Tibial artery (tissue), 4 donors: ENCODE results near the gene RGS7.

Experiments
- DNase-seq, 2 donors: peaks; one replicate each; pipeline ENCODE4 v3.0.0-alpha.2; 2019
- H3K27ac ChIP-seq, 2 donors: fragments of 200-600 bp; sonication (generic) in 1 of 2; 1 replicate in 1 of 2; 2 replicates in 1 of 2; pipeline ENCODE4 v1.5.1; 2018 to 2019; ENCODE audit warnings: mild to moderate bottlenecking in 1 of 2
- H3K27me3 ChIP-seq, 2 donors: fragments of 200-600 bp; sonication (generic) in 1 of 2; one replicate each; pipeline versions ENCODE4 v1.5.1 to v1.6.0; 2016 to 2019
- H3K36me3 ChIP-seq, 3 donors: fragments of 200-600 bp; sonication (generic) in 2 of 3; one replicate each; pipeline ENCODE4 v1.5.1; 2016 to 2019; ENCODE audit warnings: mild to moderate bottlenecking in 2 of 3
- H3K4me1 ChIP-seq, 4 donors: fragments of 200-600 bp; sonication (generic) in 2 of 4; 1 replicate in 3 of 4; 2 replicates in 1 of 4; pipeline ENCODE4 v1.5.1; 2016 to 2019
- H3K4me3 ChIP-seq, 2 donors: fragments of 200-600 bp; sonication (generic) in 1 of 2; 1 replicate in 1 of 2; 2 replicates in 1 of 2; pipeline ENCODE4 v1.5.1; 2018 to 2019; ENCODE audit warnings: mild to moderate bottlenecking in 2 of 2
- H3K9me3 ChIP-seq, 3 donors: fragments of 200-600 bp; sonication (generic) in 1 of 3; one replicate each; pipeline ENCODE4 v1.5.1; 2016 to 2019
- intact Hi-C: fragments of 100-400 bp; cut with DNase I; formaldehyde crosslinking; loops from one replicate; pipeline ENCODE4 v1.15.0; 2023; ENCODE audit warnings: low total_unique reads
- TF ChIP-seq, protein P1 (sequence below), 2 experiments: fragments of 200-600 bp in 1 of 2; fragments of 450-650 bp in 1 of 2; IDR thresholded peaks; one replicate each; pipeline ENCODE4 v1.5.1; 2017 to 2019; ENCODE audit warnings: antibody characterized with exemption in 2 of 2, mild to moderate bottlenecking in 1 of 2, moderate library complexity in 1 of 2

RGS7 gene

DNA sequence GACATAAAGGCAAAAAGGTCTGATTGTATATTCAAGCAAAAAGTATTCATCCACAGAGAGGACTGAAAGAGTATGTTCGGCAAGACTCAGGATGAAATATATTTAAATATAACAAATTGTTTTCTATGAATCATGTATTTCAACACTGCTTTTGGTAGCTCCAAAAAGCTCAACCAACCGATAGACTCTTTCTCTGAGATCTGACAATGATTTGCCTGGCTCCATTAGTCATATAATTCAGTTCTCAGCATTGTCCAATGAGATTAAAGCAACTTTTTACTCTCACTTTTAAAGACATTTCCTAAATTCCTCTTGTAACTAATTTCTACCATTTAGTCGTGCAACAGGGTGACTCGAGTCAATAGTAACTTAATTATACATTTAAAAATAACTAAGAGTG is 426.0 kb downstream of the RGS7 start:
- H3K27ac ChIP-seq, result no peak overlapping the region
- intact Hi-C loops, result no loop called here
- H3K4me3 ChIP-seq, result no peak overlapping the region
- H3K36me3 ChIP-seq, result no peaks in the 10 kb centered on the region
- H3K4me1 ChIP-seq, result no peaks in the 10 kb centered on the region
- TF ChIP-seq, protein P1, sequence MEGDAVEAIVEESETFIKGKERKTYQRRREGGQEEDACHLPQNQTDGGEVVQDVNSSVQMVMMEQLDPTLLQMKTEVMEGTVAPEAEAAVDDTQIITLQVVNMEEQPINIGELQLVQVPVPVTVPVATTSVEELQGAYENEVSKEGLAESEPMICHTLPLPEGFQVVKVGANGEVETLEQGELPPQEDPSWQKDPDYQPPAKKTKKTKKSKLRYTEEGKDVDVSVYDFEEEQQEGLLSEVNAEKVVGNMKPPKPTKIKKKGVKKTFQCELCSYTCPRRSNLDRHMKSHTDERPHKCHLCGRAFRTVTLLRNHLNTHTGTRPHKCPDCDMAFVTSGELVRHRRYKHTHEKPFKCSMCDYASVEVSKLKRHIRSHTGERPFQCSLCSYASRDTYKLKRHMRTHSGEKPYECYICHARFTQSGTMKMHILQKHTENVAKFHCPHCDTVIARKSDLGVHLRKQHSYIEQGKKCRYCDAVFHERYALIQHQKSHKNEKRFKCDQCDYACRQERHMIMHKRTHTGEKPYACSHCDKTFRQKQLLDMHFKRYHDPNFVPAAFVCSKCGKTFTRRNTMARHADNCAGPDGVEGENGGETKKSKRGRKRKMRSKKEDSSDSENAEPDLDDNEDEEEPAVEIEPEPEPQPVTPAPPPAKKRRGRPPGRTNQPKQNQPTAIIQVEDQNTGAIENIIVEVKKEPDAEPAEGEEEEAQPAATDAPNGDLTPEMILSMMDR (IDR thresholded peaks at IDR 0.05), result no peak
- H3K9me3 ChIP-seq, result no peaks in the 10 kb centered on the region
- H3K27me3 ChIP-seq, result no peaks in the 10 kb centered on the region
- DNase-seq, result no peak

DNA sequence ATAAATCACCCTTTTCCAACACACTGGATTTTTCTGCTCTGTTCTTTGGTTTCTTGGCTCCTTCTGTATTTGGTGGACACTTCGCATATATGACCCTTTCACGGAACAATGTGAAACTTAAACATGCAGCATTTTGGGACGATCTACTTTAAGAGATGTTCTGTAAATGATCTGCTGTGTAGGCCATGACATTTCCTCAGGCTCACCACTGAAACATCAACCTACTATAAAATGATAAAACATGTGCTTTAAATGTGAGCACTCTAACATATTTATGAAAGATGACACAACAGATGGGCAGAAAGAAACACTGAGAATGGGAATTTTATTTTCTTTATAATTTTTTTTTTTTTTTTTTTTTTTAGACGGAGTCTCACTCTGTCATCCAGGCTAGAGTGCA is 428.7 kb downstream of the RGS7 start:
- Histone ChIP-seq H3K27me3 (no peaks in the 10 kb centered on the region), H3K4me1 (no peaks in the 10 kb centered on the region), H3K36me3 (no peaks in the 10 kb centered on the region), H3K4me3 (no peak overlapping the region), H3K9me3 (no peaks in the 10 kb centered on the region), H3K27ac (no peak overlapping the region)
- TF ChIP-seq, protein P1 (IDR thresholded peaks at IDR 0.05), result no peak
- intact Hi-C loops, result no loop called here
- no peak for DNase-seq

DNA sequence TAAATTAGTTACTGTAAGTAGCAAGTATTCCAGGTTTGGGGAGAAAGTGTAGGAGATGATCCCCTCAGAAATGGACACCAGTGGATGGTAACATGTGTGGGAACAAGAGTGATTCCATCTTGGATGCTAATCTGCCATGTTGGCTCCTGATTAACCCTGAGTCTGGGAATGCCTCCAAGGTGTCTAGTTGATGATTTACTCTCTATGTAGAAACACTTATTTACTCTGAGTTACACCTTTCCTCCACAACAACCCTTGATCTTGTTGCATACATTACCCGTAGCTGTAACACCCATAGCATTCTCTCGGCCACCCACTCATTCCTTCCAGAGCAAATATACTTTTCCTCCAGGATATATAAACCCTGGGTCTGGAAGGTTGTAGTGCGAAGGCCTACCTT is 429.2 kb downstream of the RGS7 start:
- Histone ChIP-seq H3K4me3 (no peak overlapping the region), H3K36me3 (no peaks in the 10 kb centered on the region), H3K9me3 (no peaks in the 10 kb centered on the region), H3K27ac (no peak overlapping the region), H3K27me3 (no peaks in the 10 kb centered on the region), H3K4me1 (no peaks in the 10 kb centered on the region)
- TF ChIP-seq, protein P1 (IDR thresholded peaks at IDR 0.05), result no peak
- no peak for DNase-seq
- intact Hi-C loops, result no loop called here

DNA sequence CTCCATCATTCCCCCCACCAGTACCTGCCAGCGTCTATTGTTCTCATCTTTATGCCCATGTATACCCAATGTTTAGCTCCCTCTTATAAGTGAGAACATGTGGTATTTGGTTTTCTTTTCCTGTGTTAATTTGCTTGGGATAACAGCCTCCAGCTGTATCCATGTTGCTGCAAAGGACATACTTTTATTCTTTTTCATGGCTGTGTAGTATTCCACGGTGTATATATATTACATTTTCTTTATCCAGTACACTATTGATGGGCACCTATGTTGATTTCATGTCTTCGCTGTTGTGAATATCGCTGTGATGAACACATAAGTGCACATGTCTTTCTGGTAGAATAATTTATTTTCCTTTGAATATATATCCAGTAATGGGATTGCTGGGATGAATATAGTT is 431.7 kb downstream of the RGS7 start:
- Histone ChIP-seq H3K4me1 (no peaks in the 10 kb centered on the region), H3K4me3 (no peak overlapping the region), H3K9me3 (no peaks in the 10 kb centered on the region), H3K27me3 (no peaks in the 10 kb centered on the region), H3K36me3 (no peaks in the 10 kb centered on the region), H3K27ac (no peak overlapping the region)
- intact Hi-C loops, result no loop called here
- no peak for DNase-seq
- TF ChIP-seq, protein P1 (IDR thresholded peaks at IDR 0.05), result no peak

DNA sequence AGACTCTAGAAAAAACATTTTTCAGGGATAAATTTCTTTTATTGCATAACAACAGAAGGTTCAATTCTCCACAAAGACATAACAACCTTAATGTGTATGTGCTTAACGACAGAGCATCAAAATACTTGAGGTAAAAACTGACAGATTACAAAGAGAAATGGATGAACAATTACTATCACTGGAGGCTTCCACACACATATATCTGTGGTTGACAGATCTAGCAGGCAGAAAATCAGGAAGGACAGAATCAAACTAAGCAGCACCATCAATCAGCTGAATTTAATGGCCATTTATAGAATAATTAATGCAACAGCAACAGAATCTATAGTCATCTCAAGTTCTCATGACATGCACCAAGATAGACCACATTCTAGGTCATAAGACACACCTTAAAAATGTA is 439.0 kb downstream of the RGS7 start:
- H3K9me3 ChIP-seq, result no peaks in the 10 kb centered on the region
- intact Hi-C loops, result no loop called here
- H3K36me3 ChIP-seq, result no peaks in the 10 kb centered on the region
- H3K4me3 ChIP-seq, result no peak overlapping the region
- no peak for DNase-seq
- no peak overlapping the region for H3K27ac ChIP-seq
- no peaks in the 10 kb centered on the region for H3K4me1 ChIP-seq
- H3K27me3 ChIP-seq, result no peaks in the 10 kb centered on the region
- TF ChIP-seq, protein P1 (IDR thresholded peaks at IDR 0.05), result no peak

DNA sequence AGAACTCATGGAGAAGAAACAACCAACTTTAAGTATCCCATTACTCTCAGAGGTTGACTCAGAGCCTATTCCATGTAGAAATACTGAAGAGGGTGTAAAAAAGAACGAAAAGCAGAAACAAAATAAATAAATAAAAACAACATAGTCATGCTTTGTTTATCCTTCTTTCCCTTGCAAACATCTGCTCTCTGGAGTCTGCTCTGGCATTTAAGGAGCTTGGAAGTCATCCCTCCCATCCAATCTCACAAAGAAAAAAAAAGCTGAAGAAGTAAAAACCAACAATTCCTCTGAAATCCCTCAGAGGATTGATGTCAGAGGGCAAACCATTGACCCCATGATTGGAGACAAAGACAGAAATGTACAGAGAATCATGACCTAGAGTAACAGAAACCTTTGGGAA is 442.5 kb downstream of the RGS7 start:
- Histone ChIP-seq H3K27ac (no peak overlapping the region), H3K4me1 (no peaks in the 10 kb centered on the region), H3K36me3 (no peaks in the 10 kb centered on the region), H3K27me3 (no peaks in the 10 kb centered on the region), H3K4me3 (no peak overlapping the region), H3K9me3 (no peaks in the 10 kb centered on the region)
- intact Hi-C loops, result no loop called here
- TF ChIP-seq, protein P1 (IDR thresholded peaks at IDR 0.05), result no peak
- no peak for DNase-seq
